OCI-LY7 (cell line): ENCODE results near the gene ELMO1.

ENCODE experiments used
- EZH2phosphoT487 ChIP-seq: fragments of 200-600 bp; sonication (generic); IDR thresholded peaks from 2 replicates; pipeline ENCODE4 v1.6.1; 2018; ENCODE audit warnings: low read depth, borderline replicate concordance, mild to moderate bottlenecking, mixed run types, antibody characterized with exemption, low read length, moderate library complexity, mixed read lengths
- TF ChIP-seq, protein P1 (sequence below): fragments of 200-600 bp; sonication (generic); conservative IDR thresholded peaks from 2 replicates; pipeline ENCODE4 v1.5.1; 2014; ENCODE audit warnings: mild to moderate bottlenecking, antibody characterized with exemption, low read length, moderate library complexity, mixed read lengths

DNA sequence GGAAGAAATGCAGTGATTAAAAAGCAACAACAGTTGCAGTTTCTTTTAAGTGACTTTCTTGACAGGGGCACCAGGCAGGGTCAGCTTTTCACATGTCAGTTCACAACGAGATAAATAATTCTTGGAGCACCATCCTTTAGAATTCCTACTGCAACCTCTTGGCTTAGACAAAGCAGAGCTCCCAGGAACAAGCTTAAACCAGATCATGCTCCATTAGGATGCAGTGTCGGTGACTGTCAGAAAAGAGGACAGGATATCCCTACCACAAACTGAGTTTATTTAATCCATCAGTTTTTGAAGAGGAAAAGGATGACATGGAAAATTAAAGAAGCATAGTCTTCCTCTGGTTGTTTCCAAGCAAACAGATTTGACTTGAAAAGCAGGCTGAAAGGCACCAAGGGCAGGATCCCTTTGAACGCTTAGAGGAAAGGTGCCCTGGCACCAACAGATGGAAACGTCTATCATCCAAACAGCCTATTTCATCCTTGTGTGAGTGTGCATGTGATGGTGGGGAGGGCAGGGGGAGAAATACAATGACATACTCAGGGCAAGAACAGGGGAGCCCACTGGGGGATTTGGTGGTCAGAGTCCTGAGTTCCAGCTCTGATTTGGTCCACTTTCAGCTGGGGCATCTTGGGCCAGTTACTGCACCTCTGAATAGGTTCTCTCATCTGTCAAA lies 392.3 kb downstream of the ELMO1 start:
- TF ChIP-seq, protein P1, sequence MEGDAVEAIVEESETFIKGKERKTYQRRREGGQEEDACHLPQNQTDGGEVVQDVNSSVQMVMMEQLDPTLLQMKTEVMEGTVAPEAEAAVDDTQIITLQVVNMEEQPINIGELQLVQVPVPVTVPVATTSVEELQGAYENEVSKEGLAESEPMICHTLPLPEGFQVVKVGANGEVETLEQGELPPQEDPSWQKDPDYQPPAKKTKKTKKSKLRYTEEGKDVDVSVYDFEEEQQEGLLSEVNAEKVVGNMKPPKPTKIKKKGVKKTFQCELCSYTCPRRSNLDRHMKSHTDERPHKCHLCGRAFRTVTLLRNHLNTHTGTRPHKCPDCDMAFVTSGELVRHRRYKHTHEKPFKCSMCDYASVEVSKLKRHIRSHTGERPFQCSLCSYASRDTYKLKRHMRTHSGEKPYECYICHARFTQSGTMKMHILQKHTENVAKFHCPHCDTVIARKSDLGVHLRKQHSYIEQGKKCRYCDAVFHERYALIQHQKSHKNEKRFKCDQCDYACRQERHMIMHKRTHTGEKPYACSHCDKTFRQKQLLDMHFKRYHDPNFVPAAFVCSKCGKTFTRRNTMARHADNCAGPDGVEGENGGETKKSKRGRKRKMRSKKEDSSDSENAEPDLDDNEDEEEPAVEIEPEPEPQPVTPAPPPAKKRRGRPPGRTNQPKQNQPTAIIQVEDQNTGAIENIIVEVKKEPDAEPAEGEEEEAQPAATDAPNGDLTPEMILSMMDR: no peak
- TF ChIP-seq EZH2phosphoT487: no peak
